ENCODE data around the gene INPP5D. TPM values are rescaled to one million over a fixed set of nuclear protein-coding genes. Genes with fewer than 3 reads are reported as not detected.

The INPP5D gene
- total RNA-seq, 4 donors from 2014 or later, result 8.0 to 12.5 (median 11.9) TPM

DNA sequence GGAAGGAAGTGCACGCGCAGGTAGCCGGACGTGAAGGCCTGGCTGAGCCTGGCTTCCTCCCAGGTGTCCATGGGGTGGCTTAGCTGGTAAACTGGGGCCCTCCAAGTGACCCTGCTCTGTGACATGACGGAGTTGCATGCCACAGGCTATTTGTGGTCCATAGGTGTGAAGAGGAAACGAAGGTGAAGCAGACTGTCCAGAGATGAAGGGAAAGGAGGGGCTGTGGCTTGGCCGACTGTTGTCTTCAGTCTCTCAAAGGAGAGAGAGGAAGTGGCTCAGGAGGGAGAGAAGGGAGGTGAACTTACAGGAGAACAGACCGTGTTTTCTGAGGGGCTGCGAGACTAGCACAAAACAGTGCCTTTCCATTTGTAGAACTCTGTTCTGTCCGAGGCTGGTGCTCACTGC, 19.3 kb downstream of the INPP5D start:
- Histone ChIP-seq H3K4me3 (no peak overlapping the region), H3K9me3 (no peaks in the 10 kb centered on the region), H3K27me3 (peaks cover 0 to 5% (median 0%) of the 10 kb centered on the region in 4 donors), H3K27ac (replicated peaks in 1 of 4) (no peak overlapping the region), H3K36me3 (no peaks in the 10 kb centered on the region), H3K4me1 (peaks cover 0 to 41% (median 31%) of the 10 kb centered on the region in 4 donors)
- TF ChIP-seq POLR2AphosphoS5 (IDR thresholded peaks at IDR 0.05) (no peak), POLR2A (IDR thresholded peaks at IDR 0.05; ENCODE audit: low read depth) (no peak), EP300 (IDR thresholded peaks at IDR 0.05) (no peak)
- TF ChIP-seq, protein P1, sequence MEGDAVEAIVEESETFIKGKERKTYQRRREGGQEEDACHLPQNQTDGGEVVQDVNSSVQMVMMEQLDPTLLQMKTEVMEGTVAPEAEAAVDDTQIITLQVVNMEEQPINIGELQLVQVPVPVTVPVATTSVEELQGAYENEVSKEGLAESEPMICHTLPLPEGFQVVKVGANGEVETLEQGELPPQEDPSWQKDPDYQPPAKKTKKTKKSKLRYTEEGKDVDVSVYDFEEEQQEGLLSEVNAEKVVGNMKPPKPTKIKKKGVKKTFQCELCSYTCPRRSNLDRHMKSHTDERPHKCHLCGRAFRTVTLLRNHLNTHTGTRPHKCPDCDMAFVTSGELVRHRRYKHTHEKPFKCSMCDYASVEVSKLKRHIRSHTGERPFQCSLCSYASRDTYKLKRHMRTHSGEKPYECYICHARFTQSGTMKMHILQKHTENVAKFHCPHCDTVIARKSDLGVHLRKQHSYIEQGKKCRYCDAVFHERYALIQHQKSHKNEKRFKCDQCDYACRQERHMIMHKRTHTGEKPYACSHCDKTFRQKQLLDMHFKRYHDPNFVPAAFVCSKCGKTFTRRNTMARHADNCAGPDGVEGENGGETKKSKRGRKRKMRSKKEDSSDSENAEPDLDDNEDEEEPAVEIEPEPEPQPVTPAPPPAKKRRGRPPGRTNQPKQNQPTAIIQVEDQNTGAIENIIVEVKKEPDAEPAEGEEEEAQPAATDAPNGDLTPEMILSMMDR (IDR thresholded peaks at IDR 0.05), result no peak
- intact Hi-C loops (cut with DNase I), result no loop called here
- DNase-seq (ENCODE audit: extremely low spot score), result no peak
- WGBS, result 56% methylated on average over 10 of the region's 10 CpGs

GRCh38 chr2:233079953-233080835, 20.1 kb downstream of the INPP5D start:
- H3K36me3 ChIP-seq, result no peaks in the 10 kb centered on the region
- H3K27me3 ChIP-seq, result peaks cover 0 to 9% (median 0%) of the 10 kb centered on the region in 4 donors
- peaks cover 0 to 40% (median 33%) of the 10 kb centered on the region in 4 donors for H3K4me1 ChIP-seq
- no peak for TF ChIP-seq POLR2A (IDR thresholded peaks at IDR 0.05; ENCODE audit: low read depth)
- TF ChIP-seq EP300 (IDR thresholded peaks at IDR 0.05), result no peak
- TF ChIP-seq, protein P1 (IDR thresholded peaks at IDR 0.05), result no peak
- TF ChIP-seq POLR2AphosphoS5 (IDR thresholded peaks at IDR 0.05), result no peak
- intact Hi-C loops (cut with DNase I), result no loop called here
- 77% methylated on average over 20 of the region's 20 CpGs for WGBS
- H3K4me3 ChIP-seq, result no peak overlapping the region
- peak; percentile 79 for DNase-seq (ENCODE audit: extremely low spot score)
- H3K9me3 ChIP-seq, result no peaks in the 10 kb centered on the region
- H3K27ac ChIP-seq (replicated peaks in 1 of 4), result no peak overlapping the region

- Histone ChIP-seq H3K27me3 (peaks cover 0 to 9% (median 0%) of the 10 kb centered on the region in 4 donors), H3K4me3 (no peak overlapping the region), H3K4me1 (peaks cover 0 to 41% (median 33%) of the 10 kb centered on the region in 4 donors), H3K9me3 (no peaks in the 10 kb centered on the region), H3K27ac (replicated peaks in 1 of 4) (no peak overlapping the region), H3K36me3 (no peaks in the 10 kb centered on the region)
- WGBS, result 90% methylated on average over 11 of the region's 11 CpGs
- intact Hi-C loops (cut with DNase I), result no loop called here
- TF ChIP-seq, protein P1 (IDR thresholded peaks at IDR 0.05), result no peak
- TF ChIP-seq EP300 (IDR thresholded peaks at IDR 0.05), result no peak
- TF ChIP-seq POLR2A (IDR thresholded peaks at IDR 0.05; ENCODE audit: low read depth), result no peak
- TF ChIP-seq POLR2AphosphoS5 (IDR thresholded peaks at IDR 0.05), result no peak
- DNase-seq (ENCODE audit: extremely low spot score), result no peak
Observed at GRCh38 chr2:233080836-233081229, 20.7 kb downstream of the INPP5D start.

- H3K27ac ChIP-seq (replicated peaks in 1 of 4), result no peak overlapping the region
- 73% methylated on average over 9 of the region's 9 CpGs for WGBS
Observed at GRCh38 chr2:233081232-233081730, 21.1 kb downstream of the INPP5D start.

More at GRCh38 chr2:233081232-233081730, 21.1 kb downstream of the INPP5D start:
- intact Hi-C loops (cut with DNase I), result no loop called here
- TF ChIP-seq, protein P1 (IDR thresholded peaks at IDR 0.05), result no peak
- TF ChIP-seq POLR2AphosphoS5 (IDR thresholded peaks at IDR 0.05) (no peak), EP300 (IDR thresholded peaks at IDR 0.05) (no peak), POLR2A (IDR thresholded peaks at IDR 0.05; ENCODE audit: low read depth) (no peak)
- H3K27me3 ChIP-seq, result peaks cover 0 to 9% (median 0%) of the 10 kb centered on the region in 4 donors
- H3K4me1 ChIP-seq, result peaks cover 0 to 46% (median 34%) of the 10 kb centered on the region in 4 donors
- H3K4me3 ChIP-seq, result no peak overlapping the region
- no peaks in the 10 kb centered on the region for H3K36me3 ChIP-seq
- H3K9me3 ChIP-seq, result no peaks in the 10 kb centered on the region
- no peak for DNase-seq (ENCODE audit: extremely low spot score)
